Activated naive CD4-positive, alpha-beta T cell treated with Interleukin-2 at 50 U/mL for 16 hours (primary cell): ENCODE results near the gene FAM3B.

ENCODE experiments used
- DNase-seq: peaks from one replicate; pipeline ENCODE4 v3.0.0-alpha.2; 2020

Gene FAM3B

GRCh38 chr21:41319273-41319672, 2.7 kb downstream of the FAM3B start:
- DNase-seq: no peak

GRCh38 chr21:41321211-41321907, 4.8 kb downstream of the FAM3B start:
- DNase-seq: no peak

GRCh38 chr21:41321908-41322495, 5.4 kb downstream of the FAM3B start:
- no peak for DNase-seq

- no peak for DNase-seq
Measured at GRCh38 chr21:41322496-41323382, 6.1 kb downstream of the FAM3B start.

- DNase-seq: no peak
Measured at GRCh38 chr21:41325138-41325912, 8.7 kb downstream of the FAM3B start.

GRCh38 chr21:41326414-41327080, 9.9 kb downstream of the FAM3B start:
- no peak for DNase-seq

- DNase-seq: no peak
Measured at GRCh38 chr21:41327753-41328152, 11.2 kb downstream of the FAM3B start.

- DNase-seq: no peak
Measured at GRCh38 chr21:41328660-41329607, 12.3 kb downstream of the FAM3B start.

- no peak for DNase-seq
Measured at GRCh38 chr21:41333752-41334151, 17.2 kb downstream of the FAM3B start.

- DNase-seq: no peak
Measured at GRCh38 chr21:41337515-41337914, 20.9 kb downstream of the FAM3B start.

- DNase-seq: no peak
Measured at GRCh38 chr21:41338455-41338854, 21.9 kb downstream of the FAM3B start.

- DNase-seq: no peak
Measured at GRCh38 chr21:41342035-41342434, 25.4 kb downstream of the FAM3B start.

- DNase-seq: no peak
Measured at GRCh38 chr21:41344146-41344545, 27.5 kb downstream of the FAM3B start.

GRCh38 chr21:41345356-41345755, 28.8 kb downstream of the FAM3B start:
- DNase-seq: no peak

GRCh38 chr21:41345934-41346685, 29.5 kb downstream of the FAM3B start:
- no peak for DNase-seq

- DNase-seq: no peak
Measured at GRCh38 chr21:41346758-41347157, 30.2 kb downstream of the FAM3B start.

- no peak for DNase-seq
Measured at GRCh38 chr21:41348434-41348833, 31.8 kb downstream of the FAM3B start.

- DNase-seq: no peak
Measured at GRCh38 chr21:41349126-41349525, 32.5 kb downstream of the FAM3B start.

GRCh38 chr21:41349619-41350390, 33.2 kb downstream of the FAM3B start:
- no peak for DNase-seq
